ENCODE data around the gene RUFY3.
A peak's percentile ranks its signal among the peaks of the same experiment; 100 is the strongest.
"Not testable (repeated sequence)": the region's sequence is repeated elsewhere in the genome, so short reads cannot be mapped to it uniquely, and the experiment has no call there.

Gene RUFY3, protein sequence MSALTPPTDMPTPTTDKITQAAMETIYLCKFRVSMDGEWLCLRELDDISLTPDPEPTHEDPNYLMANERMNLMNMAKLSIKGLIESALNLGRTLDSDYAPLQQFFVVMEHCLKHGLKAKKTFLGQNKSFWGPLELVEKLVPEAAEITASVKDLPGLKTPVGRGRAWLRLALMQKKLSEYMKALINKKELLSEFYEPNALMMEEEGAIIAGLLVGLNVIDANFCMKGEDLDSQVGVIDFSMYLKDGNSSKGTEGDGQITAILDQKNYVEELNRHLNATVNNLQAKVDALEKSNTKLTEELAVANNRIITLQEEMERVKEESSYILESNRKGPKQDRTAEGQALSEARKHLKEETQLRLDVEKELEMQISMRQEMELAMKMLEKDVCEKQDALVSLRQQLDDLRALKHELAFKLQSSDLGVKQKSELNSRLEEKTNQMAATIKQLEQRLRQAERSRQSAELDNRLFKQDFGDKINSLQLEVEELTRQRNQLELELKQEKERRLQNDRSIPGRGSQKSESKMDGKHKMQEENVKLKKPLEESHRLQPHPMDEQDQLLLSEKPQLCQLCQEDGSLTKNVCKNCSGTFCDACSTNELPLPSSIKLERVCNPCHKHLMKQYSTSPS

DNA sequence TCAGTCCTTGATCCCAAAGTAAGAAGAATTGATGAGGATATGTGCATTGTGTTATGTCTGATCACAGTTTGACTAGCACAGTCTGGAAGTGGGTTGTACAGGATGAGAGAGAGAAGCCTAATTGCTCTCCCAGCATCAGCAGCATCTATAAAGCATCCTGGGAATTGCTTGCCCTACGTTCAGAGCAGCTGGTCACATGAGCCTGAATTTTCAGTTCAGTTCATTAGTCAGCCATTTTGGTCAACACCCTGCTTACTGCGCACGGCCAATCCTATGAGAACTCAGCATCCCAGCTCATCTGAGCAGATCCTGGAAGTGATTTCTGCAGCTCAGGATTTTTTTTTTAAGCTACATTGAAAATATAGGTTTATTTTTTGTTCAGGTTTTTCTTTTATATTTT lies at the start of gene RUFY3:
Gene RUFY3, plus strand, starts transcription at position 218 of the 400 bp plus-strand sequence. CDS start 610 bp downstream, outside the sequence.
- no peak for DNase-seq (ENCODE audit: low read depth in 2 of 2)

DNA sequence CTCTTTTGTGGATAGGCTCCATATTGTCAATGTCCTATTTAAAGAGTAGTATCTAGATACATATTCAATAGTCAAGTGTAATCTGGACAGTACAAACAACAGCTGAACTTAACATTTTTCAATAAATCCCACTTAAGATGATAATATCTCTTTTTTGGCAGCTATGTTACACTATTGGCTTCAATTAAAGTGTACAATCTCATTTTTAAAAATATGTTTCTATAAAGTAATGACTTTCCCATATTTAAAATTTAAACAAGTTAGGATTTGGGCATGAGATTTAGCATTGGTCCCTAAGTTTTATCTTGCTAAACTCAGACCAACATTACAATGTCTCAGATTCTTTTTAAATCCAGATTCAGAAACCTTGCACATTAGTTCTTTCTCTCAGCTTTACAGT lies 47.6 kb upstream of the RUFY3 start:
- no peak for DNase-seq (ENCODE audit: low read depth in 2 of 2)

DNA sequence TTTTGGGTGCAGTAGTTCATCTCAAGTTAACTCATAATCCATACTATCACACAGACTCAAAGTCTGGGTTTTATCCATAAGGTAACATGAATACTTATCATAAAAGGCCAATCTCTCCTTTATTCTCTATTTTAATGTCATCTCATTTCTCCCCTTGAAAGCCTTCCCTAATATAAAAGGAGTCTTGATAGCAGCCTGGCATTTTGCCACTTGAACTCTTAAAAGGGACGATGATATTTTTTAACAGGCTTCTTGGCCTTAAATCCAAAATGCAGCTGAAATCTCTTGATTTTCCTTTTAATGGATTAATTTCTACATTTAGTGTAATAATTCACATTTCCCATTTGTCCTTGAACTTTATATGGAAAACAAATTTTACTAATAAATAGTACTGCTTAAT lies 47.0 kb upstream of the RUFY3 start:
- no peak for DNase-seq (ENCODE audit: low read depth in 2 of 2)

DNA sequence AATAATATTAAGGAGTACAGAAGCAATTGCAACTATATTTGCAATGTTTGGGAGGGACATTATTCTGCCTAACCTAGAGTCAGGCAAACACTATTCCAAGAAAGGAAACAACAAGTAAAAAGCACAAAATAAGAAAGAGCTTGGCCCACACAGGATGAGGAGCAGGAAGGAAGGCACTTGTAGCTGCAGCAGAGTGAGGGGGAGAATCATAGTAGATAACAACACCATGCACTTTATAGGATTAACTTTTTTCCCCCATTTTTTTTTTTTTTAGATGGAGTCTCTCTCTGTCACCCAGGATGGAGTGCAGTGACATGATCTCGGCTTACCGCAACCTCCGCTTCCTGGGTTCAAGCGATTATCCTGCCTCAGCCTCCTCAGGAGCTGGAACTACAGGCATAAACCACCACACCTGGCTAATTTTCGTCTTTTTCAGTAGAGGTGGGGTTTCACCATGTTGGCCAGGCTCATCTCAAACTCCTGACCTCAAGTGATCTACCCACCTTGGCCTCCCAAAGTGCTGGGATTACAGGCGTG lies 45.1 kb upstream of the RUFY3 start:
- no peak for DNase-seq (ENCODE audit: low read depth in 2 of 2)

DNA sequence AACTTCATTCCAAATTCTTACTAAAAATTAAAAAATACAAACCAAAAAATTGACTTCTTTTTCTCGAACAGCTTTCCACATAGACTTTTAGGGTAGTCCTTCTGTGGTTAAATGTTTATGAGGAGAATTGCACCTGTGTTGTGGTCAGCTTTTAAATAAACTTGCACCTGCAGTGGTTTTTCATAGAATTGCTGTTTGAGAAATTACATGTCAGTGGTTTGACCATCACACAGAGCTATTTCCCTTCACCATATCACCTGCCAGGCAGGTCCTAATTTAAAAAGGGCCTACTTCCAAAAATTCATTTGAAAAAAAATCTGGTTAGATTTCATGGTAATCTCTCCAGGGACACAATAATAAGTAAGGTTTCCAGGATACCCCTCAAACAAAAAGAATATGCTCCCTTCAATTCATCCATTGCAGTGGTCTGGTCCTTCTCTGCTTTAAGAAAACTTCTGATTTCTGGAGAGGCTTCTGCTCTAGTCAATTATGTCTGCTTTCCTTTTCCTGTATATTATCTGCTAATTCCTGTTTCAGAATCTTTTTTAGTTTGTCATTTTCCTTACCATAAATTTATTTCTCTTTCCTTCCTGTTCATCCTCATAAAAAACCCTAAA lies 43.3 kb upstream of the RUFY3 start:
- no peak for DNase-seq (ENCODE audit: low read depth in 2 of 2)

DNA sequence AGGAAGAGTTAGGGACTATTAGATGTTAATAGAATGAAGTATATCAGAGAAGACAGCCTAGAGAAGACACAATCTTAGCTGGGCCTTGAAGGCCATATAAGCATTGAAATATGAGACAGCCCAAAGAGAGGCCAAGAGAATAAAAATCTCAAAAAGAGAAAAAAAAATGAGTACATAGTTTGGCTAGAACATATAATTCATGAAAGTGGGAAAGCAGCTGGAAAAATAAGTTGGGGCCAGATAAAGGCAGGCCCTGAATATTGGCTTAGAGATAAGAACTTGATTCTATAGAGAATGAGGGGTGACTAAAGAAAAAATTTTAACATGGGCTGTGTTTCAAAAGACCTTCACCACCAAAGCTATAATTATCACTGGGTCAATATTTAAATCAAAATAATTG lies 40.8 kb upstream of the RUFY3 start:
- DNase-seq (ENCODE audit: low read depth in 2 of 2) = no peak

DNA sequence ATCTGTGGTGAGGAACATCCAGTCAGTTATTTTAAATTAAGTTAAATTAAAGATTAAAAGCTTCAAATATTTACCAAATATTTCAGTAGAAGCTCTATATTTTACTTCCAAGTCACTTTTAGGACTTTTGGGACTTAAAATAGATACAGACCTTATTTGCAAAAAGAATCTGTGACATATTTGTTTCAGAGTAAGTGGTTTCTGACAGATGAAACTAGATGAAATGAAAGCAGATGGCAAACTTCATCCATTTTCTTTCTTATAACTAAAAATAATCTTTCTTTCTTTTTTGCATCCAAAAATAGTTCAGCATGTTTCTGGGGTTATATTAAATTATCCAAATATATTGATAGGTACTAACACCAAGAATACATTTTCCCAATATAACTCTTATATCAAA lies 40.1 kb upstream of the RUFY3 start:
- no peak for DNase-seq (ENCODE audit: low read depth in 2 of 2)

DNA sequence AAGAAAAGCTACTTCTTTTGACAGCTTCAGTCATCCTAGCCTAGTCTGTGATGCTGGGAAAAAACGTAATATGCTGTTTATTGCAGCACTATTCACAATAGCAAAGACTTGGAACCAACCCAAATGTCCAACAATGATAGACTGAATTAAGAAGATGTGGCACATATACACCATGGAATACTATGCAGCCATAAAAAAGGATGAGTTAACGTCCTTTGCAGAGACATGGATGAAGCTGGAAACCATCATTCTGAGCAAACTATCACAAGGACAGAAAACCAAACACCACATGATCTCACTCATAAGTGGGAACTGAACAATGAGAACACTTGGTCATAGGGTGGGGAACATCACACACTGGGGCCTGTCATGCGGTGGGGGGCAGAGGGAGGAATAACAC lies 39.6 kb upstream of the RUFY3 start:
- DNase-seq (ENCODE audit: low read depth in 2 of 2) = not testable (repeated sequence)

DNA sequence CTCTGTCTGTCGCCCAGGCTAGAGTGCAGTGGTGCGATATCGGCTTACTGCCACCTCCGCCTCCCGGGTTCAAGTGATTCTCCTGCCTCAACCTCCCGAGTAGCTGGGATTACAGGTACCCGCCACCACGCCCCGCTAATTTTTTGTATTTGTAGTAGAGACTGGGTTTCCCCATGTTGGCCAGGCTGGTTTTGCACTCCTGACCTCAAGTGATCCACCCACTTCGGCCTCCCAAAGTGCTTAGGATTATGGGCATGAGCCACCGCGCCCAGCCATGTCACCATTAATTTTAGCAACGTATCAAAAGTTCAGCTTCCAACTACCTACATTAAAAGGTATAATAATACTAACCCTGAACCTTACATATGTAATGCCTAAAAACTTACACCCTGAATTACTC lies 34.4 kb upstream of the RUFY3 start:
- DNase-seq (ENCODE audit: low read depth in 2 of 2) = peak in 1 of 2 donors; percentile 2

DNA sequence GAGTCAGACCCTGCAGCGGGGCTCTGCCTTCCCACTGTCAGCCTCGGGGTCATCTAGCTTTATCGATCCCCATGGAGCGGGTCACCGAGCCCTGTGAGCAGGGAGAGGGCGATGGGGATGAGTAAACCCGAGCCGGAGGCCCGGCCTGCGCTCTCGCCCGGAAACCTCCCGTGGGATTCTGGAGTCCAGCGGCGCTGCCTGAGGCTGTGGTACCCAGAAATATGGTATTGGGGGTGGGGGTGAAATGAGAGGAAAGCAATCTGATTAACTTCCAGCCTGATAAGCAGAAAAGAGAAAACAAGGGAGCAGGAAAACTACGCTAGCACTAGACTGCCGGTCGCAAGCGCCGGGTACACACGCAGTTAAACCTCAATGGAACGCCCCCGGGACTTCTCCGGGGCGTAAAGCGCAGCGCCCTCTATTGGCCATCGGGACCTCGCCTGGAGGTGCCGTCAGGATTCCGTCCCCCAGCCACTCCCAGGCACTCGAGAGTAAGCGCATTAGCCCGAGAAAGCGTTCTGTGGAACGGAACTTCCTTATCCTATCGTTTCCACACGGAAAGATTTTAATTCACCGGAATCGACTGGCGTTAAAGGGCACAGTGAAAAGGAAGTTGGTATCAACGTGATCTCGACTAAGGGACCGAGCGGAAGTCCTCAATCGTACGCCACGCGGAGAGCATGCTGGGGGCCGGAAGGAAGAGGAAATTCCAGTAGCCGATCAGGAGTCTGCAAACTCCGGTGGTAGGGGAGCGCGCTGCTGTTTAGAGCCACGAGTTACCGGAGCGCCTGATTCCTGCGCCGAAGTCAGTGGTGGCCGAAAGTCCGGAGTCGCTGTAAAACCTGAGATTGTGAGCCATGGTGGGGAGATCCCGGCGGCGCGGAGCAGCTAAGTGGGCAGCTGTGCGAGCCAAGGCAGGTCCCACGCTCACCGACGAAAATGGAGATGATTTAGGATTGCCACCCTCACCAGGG lies 33.7 kb upstream of the RUFY3 start, which contains the start of gene UTP3:
Gene UTP3, plus strand, starts transcription at position 712 of the 974 bp plus-strand sequence. Its CDS starts 146 bp downstream, at position 858.
- DNase-seq (ENCODE audit: low read depth in 2 of 2) = peak; percentile 91 to 92

DNA sequence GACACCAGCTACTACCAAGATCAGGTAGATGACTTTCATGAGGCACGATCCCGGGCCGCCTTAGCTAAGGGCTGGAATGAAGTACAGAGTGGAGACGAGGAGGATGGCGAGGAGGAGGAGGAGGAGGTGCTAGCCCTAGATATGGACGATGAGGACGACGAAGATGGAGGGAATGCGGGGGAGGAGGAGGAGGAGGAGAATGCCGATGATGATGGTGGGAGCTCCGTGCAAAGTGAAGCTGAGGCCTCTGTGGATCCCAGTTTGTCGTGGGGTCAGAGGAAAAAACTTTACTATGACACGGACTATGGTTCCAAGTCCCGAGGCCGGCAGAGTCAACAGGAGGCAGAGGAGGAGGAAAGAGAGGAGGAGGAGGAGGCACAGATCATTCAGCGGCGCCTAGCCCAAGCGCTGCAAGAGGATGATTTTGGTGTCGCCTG lies 33.0 kb upstream of the RUFY3 start:
- peak in 1 of 2 donors; percentile 28 for DNase-seq (ENCODE audit: low read depth in 2 of 2)

DNA sequence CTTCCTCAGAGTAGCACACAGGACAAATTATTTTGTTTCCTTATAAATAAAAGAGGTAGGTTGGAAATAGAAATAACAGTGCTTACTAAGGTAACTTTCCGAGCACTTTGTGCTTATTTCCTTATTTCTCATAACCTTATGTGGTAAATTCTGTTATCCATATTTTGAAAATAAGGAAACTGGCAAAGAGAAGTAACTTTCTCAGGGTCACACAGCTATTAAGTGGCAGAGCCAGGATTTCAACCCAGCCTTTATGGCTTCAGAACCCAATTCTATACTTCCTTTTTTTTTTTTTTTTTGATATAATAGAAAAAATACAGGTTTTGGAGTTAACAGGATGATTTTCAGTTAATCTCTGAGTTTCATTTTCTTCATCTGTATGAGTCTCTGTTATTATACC lies 30.1 kb upstream of the RUFY3 start:
- DNase-seq (ENCODE audit: low read depth in 2 of 2) = no peak

DNA sequence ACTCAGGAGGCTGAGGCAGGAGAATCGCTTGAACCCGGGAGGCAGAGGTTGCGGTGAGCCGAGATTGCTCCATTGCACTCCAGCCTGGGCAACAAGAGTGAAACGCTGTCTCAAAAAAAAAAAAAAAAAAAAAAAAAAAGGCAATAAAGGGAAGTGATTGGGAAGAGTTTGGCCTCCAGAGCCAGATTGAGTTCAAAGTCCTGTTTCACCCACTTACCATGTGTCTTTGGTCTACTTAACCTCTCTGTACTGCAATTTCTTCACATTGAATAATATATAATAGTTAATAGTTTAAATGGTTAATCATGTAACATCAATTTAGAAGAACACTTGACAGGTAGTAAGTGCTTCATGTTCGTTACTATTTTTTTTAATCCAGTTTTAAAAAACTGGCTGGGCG lies 27.1 kb upstream of the RUFY3 start:
- not testable (repeated sequence) for DNase-seq (ENCODE audit: low read depth in 2 of 2)

DNA sequence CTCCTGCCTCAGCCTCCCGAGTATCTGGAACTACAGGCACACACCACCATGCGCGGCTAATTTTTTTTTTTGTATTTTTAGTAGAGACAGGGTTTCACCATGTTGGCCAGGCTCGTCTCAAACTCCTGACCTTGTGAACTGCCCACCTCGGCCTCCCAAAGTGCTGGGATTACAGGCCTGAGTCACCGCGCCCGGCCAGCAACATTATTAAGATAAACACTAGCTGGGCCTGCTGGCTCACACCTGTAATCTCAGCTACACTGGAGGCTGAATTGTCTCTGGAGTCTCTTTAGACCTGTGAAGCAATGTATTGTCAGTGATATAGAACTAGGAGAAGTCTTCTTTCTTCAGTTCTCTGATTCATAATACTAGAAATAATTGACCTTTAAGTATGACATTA lies 23.3 kb upstream of the RUFY3 start:
- DNase-seq (ENCODE audit: low read depth in 2 of 2) = not testable (repeated sequence)

DNA sequence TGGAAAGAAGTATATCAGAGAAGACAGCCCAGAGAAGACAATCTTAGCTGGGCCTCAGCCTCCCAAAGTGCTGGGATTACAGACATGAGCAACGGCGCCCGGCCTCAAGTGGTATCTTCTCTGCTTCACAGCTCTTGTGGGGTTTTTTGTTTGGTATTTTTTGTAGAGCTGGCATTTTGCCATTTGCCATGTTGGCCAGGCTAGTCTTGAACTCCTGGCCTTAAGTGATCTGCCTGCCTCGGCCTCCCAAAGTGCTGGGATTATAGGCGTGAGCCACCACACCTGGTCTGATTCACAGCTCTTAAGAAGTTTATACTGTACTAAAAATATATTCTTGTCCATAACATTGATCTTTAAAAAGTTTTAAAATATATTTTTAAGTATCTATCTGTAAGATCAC lies 21.1 kb upstream of the RUFY3 start:
- DNase-seq (ENCODE audit: low read depth in 2 of 2) = no peak

DNA sequence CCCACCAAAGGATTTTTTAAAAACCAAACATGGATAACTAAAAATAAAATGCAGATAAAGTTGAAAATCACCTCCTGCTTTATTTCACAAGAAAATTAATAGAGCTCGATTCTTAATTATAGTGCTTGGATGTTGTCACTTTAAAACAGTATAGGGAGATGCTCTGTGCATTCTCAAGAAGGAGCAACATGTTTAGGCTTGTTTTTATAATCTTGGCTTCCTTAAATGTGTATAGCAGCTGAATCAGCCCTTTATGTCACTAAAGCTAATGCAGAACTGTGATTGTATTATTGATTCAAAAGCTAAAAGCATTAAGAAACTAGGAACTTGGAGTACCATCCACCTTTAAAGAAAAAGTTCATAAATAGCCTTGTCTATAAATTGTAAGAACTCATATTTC lies 20.5 kb upstream of the RUFY3 start:
- DNase-seq (ENCODE audit: low read depth in 2 of 2) = no peak

DNA sequence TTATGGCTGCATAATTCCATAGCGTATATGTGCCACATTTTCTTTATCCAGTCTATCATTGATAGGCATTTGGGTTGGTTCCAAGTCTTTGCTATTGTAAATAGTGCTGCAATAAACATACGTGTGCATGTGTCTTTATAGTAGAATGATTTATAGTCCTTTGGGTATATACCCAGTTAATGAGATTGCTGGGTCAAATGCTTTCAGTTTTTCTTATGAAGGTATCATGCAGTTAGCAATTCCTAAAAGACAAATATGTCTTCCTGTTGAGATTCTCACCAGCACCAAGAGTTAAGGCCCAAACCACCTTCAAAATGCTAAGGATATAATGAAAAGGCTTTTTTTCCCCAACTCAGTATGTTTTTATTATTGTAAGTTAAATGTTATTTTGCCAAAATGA lies 19.2 kb upstream of the RUFY3 start:
- DNase-seq (ENCODE audit: low read depth in 2 of 2) = not testable (repeated sequence)

DNA sequence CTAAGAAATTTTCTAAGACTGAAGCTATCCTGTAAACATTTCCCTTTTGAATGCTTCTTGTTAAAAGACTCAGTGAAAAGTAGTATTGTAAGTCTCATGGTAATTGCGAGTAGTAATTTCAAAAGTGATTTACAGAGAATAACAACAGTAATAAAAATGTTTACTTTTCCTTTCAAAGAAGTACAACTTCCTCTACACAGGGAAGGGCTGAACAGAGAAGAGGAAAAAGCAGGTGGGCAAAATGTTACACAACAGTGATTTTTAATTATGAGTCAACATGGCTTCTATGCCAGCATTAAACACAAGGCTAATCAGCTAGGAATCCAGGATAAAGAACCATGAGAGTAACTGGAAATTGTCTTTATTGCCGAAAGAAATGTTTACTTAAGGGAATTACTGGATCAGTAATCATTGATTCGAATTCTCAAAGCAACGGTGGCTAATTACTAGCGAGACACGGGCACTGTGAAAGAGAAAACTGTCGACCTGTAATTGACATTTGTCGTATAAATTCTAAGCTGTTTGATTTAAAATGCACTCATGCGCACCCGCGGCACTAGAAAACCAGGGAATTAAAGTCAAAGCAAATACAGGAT lies 18.0 kb upstream of the RUFY3 start:
- DNase-seq (ENCODE audit: low read depth in 2 of 2) = no peak

DNA sequence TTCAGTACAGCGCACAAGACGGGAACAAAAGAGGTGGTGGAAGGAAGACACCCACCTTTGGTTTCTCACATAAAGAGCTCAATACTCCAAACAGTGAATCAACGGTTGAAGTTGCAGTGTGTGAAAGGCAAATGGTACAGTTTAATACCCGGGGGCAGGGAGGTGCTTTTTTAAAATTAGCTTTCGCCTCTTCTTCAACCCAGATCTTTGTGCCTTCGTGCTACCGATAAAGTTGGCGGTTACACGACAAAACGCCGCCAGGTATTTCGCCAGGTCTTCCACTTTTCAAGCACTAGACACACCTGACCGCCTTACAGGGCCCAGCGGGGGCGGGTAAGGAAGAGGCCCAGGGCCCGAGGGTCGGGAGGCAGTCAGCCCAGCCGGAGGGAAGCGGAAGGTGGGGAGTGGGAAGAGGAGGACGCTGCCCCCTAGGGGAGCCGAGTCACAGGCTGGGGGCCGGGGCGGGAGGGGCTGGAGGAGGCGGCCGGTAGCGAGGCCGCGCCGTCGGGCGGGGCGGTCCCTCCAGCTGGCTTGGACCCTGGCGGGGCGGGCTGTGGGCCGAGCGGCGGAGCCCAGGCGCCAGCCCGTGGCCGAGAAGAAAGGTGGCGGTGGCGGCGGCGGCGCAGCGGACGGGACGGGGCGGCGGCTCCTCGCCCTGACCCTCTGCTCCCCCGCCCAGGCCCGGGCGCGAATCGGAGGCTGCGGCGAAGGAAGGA lies 17.4 kb upstream of the RUFY3 start:
- peak; percentile 32 to 48 for DNase-seq (ENCODE audit: low read depth in 2 of 2)

DNA sequence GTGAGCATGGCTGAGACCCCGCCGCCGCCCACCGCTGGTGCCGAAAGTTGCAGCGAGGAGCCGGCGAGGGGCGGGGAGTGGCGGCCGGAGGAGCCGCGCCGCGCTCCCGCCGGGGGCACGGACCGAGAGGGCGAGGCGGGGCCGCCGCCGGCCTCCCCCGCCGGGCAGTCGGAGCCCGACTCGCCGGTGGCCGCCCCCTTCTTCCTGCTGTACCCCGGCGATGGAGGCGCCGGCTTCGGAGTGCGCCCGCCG lies 16.9 kb upstream of the RUFY3 start:
- DNase-seq (ENCODE audit: low read depth in 2 of 2) = no peak
